ENCODE results near the gene S100A7A. TPM values are rescaled to one million over a fixed set of nuclear protein-coding genes. Genes with fewer than 3 reads are reported as not detected.
A peak's percentile ranks its signal among the peaks of the same experiment; 100 is the strongest.

Gene S100A7A
- polyA plus RNA-seq, 1 of the 3 experiments (the other 2 are of a cell fraction): not detected

DNA sequence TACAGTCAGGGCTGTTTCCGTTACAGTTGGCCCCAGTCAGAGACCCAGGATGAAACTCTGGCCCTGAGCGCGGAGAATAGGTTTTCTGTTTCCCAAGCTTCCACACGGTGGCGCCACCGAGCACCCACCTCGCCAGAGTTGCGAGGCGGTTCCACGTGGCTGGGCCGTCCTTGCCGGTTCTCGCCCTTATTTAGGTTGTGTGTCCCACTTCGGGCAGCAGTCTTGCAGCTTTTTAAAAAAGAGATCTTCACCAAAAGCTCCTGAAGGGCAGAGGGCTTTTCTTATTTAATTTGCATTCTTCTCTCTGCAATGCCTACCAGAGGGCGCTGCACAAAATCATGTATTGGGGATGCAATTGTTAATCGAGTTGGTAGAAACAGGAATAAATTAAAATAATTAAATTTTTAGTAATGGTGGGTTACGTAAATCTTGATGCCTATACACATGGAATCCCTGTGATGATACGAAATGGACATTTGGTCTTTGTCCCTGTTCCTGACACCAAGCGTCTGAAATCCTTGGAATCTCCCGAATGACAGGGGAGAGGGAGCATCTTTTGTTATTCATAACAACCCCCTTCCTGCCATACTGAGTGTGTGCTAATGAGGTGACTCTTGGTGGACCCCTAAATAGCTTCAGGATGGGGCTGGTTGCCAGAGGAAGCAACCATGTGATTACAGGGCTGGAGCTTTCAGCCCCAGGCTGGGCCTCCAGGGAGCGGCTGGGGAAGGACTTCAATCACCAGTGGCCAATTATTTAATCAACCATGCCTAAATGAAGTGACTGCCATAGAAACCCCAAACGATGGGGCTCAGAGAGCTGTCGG is 49.7 kb downstream of the S100A7A start:
- Histone ChIP-seq H3K27ac (ENCODE audit: low read depth in 2 of 2, low read length in 1 of 2) (no peak overlapping the region), H3K79me2 (ENCODE audit: insufficient read depth) (no peaks in the 10 kb centered on the region), H3K9ac (no peak overlapping the region), H3K36me3 (replicated peaks in 1 of 2; ENCODE audit: control insufficient read depth in 1 of 2, insufficient read depth in 2 of 2, low read length in 1 of 2) (no peaks in the 10 kb centered on the region), H4K20me1 (ENCODE audit: insufficient read depth) (no peaks in the 10 kb centered on the region), H3K9me3 (no peaks in the 10 kb centered on the region), H3K4me2 (no peak overlapping the region), H3K4me1 (ENCODE audit: control insufficient read depth in 1 of 2, insufficient read depth in 2 of 2, low read depth in 1 of 2, low read length in 1 of 2) (peaks cover 2 to 4% of the 10 kb centered on the region in 2 experiments; a peak in 1 of 4 replicates), H3F3A (replicated peaks; ENCODE audit: insufficient read depth) (no peaks in the 10 kb centered on the region), H3K9me2 (no peaks in the 10 kb centered on the region), H3K27me3 (ENCODE audit: insufficient read depth) (no peaks in the 10 kb centered on the region; the same call in 1 of the 2 replicates), H3K4me3 (ENCODE audit: low read depth in 2 of 2, low read length in 1 of 2) (peak overlapping the region in 1 of 2 experiments; percentile 50; a peak in 1 of 4 replicates), H2AFZ (ENCODE audit: low read depth) (peak overlapping the region; percentile 68; the same call in 1 of the 2 replicates)
- ChIA-PET CTCF (interaction anchor here (0.6 to 5.9 kb wide), 24 partner anchors 9 to 158 kb away, joined by 3 to 79 read pairs (median 4); partner anchors contain the start of gene PGLYRP4), POLR2A (no interaction called here)
- peak; percentile 76 for DNase-seq
- 34% methylated on average over 22 of the region's 23 CpGs for WGBS (ENCODE audit: low lambda C conversion rate)
- no peak for TF ChIP-seq SIN3A (IDR thresholded peaks at IDR 0.05; ENCODE audit: borderline replicate concordance, low read depth, low read length)
- TF ChIP-seq, protein P1, sequence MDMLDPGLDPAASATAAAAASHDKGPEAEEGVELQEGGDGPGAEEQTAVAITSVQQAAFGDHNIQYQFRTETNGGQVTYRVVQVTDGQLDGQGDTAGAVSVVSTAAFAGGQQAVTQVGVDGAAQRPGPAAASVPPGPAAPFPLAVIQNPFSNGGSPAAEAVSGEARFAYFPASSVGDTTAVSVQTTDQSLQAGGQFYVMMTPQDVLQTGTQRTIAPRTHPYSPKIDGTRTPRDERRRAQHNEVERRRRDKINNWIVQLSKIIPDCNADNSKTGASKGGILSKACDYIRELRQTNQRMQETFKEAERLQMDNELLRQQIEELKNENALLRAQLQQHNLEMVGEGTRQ (IDR thresholded peaks at IDR 0.05; ENCODE audit: borderline replicate concordance, low read depth, low read length): no peak
- TF ChIP-seq ELF1 (IDR thresholded peaks at IDR 0.05): no peak
- no peak for TF ChIP-seq FOXJ3 (CRISPR knock-in tag; IDR thresholded peaks at IDR 0.05)
- no peak for TF ChIP-seq EP300 (IDR thresholded peaks at IDR 0.05; ENCODE audit: borderline replicate concordance in 1 of 2, low read depth in 1 of 2, low read length in 1 of 2)
- no peak for TF ChIP-seq NRF1 (IDR thresholded peaks at IDR 0.05; ENCODE audit: low read depth, low read length)
- no peak for TF ChIP-seq CHD2 (IDR thresholded peaks at IDR 0.05; ENCODE audit: low read length, partially characterized antibody)
- TF ChIP-seq EZH2phosphoT487 (IDR thresholded peaks at IDR 0.05; ENCODE audit: borderline replicate concordance, low read depth): no peak
- no peak for TF ChIP-seq TAF1 (IDR thresholded peaks at IDR 0.05; ENCODE audit: borderline replicate concordance, low read depth, low read length)
- peak; percentile 56 for TF ChIP-seq RAD21 (IDR thresholded peaks at IDR 0.05; ENCODE audit: low read length)
- no peak for TF ChIP-seq FOSL2 (IDR thresholded peaks at IDR 0.05; ENCODE audit: borderline replicate concordance, low read depth)
- TF ChIP-seq GABPA (IDR thresholded peaks at IDR 0.05; ENCODE audit: low read depth): no peak
- no peak for TF ChIP-seq RFX5 (IDR thresholded peaks at IDR 0.05; ENCODE audit: low read length)
- TF ChIP-seq, protein P2, sequence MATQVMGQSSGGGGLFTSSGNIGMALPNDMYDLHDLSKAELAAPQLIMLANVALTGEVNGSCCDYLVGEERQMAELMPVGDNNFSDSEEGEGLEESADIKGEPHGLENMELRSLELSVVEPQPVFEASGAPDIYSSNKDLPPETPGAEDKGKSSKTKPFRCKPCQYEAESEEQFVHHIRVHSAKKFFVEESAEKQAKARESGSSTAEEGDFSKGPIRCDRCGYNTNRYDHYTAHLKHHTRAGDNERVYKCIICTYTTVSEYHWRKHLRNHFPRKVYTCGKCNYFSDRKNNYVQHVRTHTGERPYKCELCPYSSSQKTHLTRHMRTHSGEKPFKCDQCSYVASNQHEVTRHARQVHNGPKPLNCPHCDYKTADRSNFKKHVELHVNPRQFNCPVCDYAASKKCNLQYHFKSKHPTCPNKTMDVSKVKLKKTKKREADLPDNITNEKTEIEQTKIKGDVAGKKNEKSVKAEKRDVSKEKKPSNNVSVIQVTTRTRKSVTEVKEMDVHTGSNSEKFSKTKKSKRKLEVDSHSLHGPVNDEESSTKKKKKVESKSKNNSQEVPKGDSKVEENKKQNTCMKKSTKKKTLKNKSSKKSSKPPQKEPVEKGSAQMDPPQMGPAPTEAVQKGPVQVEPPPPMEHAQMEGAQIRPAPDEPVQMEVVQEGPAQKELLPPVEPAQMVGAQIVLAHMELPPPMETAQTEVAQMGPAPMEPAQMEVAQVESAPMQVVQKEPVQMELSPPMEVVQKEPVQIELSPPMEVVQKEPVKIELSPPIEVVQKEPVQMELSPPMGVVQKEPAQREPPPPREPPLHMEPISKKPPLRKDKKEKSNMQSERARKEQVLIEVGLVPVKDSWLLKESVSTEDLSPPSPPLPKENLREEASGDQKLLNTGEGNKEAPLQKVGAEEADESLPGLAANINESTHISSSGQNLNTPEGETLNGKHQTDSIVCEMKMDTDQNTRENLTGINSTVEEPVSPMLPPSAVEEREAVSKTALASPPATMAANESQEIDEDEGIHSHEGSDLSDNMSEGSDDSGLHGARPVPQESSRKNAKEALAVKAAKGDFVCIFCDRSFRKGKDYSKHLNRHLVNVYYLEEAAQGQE (IDR thresholded peaks at IDR 0.05; ENCODE audit: low read depth, low read length): no peak
- peak; percentile 65 for TF ChIP-seq SMC3 (IDR thresholded peaks at IDR 0.05; ENCODE audit: low read depth, low read length)
- TF ChIP-seq, protein P3, sequence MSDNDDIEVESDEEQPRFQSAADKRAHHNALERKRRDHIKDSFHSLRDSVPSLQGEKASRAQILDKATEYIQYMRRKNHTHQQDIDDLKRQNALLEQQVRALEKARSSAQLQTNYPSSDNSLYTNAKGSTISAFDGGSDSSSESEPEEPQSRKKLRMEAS (IDR thresholded peaks at IDR 0.05; ENCODE audit: low read depth): peak; percentile 97
- peak; percentile 54; the same call in 1 of the 2 replicates for TF ChIP-seq MXI1 (IDR thresholded peaks at IDR 0.05; ENCODE audit: low read depth, low read length)
- TF ChIP-seq, protein P4, sequence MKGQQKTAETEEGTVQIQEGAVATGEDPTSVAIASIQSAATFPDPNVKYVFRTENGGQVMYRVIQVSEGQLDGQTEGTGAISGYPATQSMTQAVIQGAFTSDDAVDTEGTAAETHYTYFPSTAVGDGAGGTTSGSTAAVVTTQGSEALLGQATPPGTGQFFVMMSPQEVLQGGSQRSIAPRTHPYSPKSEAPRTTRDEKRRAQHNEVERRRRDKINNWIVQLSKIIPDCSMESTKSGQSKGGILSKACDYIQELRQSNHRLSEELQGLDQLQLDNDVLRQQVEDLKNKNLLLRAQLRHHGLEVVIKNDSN (IDR thresholded peaks at IDR 0.05; ENCODE audit: borderline replicate concordance, low read depth): no peak
- no peak for TF ChIP-seq JUND (IDR thresholded peaks at IDR 0.05)
- no peak for TF ChIP-seq RXRA (IDR thresholded peaks at IDR 0.05; ENCODE audit: borderline replicate concordance, low read depth)
- TF ChIP-seq NFIC (IDR thresholded peaks at IDR 0.05; ENCODE audit: borderline replicate concordance): no peak
- TF ChIP-seq, protein P5, sequence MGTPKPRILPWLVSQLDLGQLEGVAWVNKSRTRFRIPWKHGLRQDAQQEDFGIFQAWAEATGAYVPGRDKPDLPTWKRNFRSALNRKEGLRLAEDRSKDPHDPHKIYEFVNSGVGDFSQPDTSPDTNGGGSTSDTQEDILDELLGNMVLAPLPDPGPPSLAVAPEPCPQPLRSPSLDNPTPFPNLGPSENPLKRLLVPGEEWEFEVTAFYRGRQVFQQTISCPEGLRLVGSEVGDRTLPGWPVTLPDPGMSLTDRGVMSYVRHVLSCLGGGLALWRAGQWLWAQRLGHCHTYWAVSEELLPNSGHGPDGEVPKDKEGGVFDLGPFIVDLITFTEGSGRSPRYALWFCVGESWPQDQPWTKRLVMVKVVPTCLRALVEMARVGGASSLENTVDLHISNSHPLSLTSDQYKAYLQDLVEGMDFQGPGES (IDR thresholded peaks at IDR 0.05; ENCODE audit: low read depth, low read length): no peak
- TF ChIP-seq POLR2AphosphoS5 (IDR thresholded peaks at IDR 0.05; ENCODE audit: low read depth, low read length): no peak
- no peak for TF ChIP-seq RCOR1 (IDR thresholded peaks at IDR 0.05; ENCODE audit: low read length)
